Measurements from ENCODE around the gene MLLT10.

Gene MLLT10

GRCh38 chr10:21533467-21534279 is at the start of gene MLLT10:
TSS of gene MLLT10 (plus strand) at chr10:21534232. CDS start at chr10:21534645, 413 bp downstream.
- DNase-seq, result peak; percentile 91
- in situ Hi-C loops (cut with MboI; ENCODE audit: low pct_unique_long_range_greater_than_20kb, low sequenced_read_pairs), result no loop called here

- no peak for DNase-seq
- in situ Hi-C loops (cut with MboI; ENCODE audit: low pct_unique_long_range_greater_than_20kb, low sequenced_read_pairs), result loop anchor here (25.0 kb wide), 1 partner anchor 200 kb away; no protein-coding TSS in a partner anchor
Observed at GRCh38 chr10:21487416-21488180, 46.4 kb upstream of the MLLT10 start.

- in situ Hi-C loops (cut with MboI; ENCODE audit: low pct_unique_long_range_greater_than_20kb, low sequenced_read_pairs), result loop anchor here (25.0 kb wide), 1 partner anchor 201 kb away; no protein-coding TSS in a partner anchor
- no peak for DNase-seq
Observed at GRCh38 chr10:21488246-21488956, 45.6 kb upstream of the MLLT10 start.

DNA sequence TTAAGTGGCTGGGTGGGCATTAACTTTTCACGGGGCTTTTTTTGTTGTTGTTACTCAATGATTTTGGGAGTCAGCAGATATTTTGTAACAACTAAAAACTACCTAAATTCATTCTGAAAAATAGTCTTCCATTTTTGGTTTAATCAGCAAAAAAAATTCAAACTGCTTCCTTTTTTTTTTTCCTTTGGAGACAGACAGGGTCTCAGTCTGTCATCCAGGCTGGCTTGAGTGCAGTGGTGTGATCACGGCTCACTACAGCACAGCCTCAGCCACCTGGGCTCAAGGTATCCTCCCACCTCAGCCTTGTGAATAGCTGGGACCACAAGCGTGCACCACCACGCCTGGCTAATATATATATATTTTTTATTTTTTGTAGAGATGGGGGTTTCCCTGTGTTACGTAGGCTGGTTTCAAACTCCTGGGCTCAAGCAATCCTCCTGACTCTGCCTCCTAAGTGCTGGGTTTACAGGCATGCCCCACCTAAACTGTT is 45.0 kb upstream of the MLLT10 start:
- DNase-seq, result no peak
- in situ Hi-C loops (cut with MboI; ENCODE audit: low pct_unique_long_range_greater_than_20kb, low sequenced_read_pairs), result loop anchor here (25.0 kb wide), 1 partner anchor 202 kb away; no protein-coding TSS in a partner anchor

DNA sequence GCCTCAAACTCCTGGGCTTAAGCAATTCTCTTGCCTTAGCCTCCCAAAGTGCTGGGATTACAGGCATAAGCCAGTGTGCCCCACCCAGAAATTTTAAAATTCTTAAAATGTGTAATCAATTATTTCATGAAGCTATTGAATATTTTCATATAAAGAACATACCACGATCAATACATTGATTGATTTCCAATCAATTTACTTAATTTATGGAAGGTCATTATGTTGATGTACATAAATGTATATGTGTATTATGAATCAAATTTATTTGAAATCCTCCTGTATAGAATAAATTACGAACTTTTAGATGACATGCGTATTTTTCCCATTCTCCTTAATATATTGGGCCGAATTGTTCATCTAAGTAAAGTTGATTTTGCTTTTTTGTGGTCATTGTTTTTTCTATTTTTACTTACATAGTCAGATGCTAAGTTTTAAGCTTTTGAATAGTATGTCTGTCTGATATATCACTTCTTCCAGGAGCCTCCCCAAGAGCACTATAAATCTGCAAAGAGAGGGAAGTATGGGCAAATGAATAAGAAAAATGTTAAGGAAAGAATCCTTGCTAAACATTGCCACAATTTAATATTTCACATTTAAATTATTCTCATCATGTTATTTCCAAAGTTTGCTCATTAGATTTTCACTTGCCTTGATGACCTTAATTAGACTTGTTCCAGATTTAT is 43.9 kb upstream of the MLLT10 start:
- in situ Hi-C loops (cut with MboI; ENCODE audit: low pct_unique_long_range_greater_than_20kb, low sequenced_read_pairs), result loop anchor here (25.0 kb wide), 1 partner anchor 203 kb away; no protein-coding TSS in a partner anchor
- no peak for DNase-seq

DNA sequence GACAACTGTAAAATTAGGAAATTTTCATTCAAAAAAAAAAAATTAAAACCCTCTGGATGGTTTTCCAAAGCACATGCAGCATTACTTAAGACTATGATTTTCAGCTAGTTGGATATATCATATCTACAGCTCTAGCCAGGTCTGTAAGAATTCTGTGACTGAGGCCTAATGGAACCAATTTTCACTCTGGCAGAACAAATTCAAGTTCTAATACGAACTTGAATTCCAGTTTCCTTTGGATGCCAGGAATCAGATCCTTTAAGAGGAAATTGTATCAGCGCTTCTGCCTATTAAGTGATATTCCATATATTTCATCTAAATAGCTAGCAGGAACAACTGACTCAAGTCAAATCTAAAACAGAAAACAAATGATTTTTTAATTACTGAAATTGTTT is 43.3 kb upstream of the MLLT10 start:
- DNase-seq, result no peak
- in situ Hi-C loops (cut with MboI; ENCODE audit: low pct_unique_long_range_greater_than_20kb, low sequenced_read_pairs), result loop anchor here (25.0 kb wide), 1 partner anchor 203 kb away; no protein-coding TSS in a partner anchor

DNA sequence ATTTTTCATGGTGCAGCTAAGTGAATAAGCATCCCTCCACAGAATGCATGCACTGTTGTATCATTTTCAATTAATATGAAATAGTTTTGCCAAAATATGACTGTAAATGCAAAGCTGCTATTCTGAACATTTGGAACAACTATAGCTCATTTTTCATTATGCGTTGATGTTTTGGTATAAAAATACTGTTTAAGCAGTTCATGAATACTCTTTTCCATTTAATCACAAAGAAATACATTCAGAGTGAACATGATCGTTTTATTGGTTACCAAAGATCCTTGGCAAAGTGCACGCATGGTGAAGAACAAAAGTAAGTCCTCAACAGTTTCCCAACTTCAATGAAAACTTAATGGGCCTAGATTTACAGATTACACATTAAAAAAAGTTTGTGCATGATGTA is 41.6 kb upstream of the MLLT10 start:
- in situ Hi-C loops (cut with MboI; ENCODE audit: low pct_unique_long_range_greater_than_20kb, low sequenced_read_pairs), result loop anchor here (25.0 kb wide), 1 partner anchor 205 kb away; no protein-coding TSS in a partner anchor
- no peak for DNase-seq

DNA sequence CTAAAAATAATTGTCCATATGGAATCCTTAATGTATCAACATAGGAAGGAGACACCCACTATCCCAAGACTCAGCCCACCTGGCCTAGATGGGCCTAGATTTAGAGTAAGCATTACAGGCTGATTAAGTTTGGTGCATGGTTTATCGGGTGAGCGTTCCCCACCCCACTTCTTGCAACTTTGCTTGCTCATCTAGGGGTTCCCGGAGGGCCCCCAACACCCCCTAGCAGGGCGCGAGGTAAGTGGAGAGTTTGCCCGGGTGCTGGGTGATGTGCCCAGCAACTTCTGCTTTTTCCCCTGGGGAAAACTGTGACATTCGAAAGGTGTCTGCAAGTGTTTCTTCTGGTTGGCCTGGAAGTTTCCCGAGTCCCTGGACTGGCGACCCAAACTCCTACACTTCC is 40.2 kb upstream of the MLLT10 start:
- in situ Hi-C loops (cut with MboI; ENCODE audit: low pct_unique_long_range_greater_than_20kb, low sequenced_read_pairs), result loop anchor here (25.0 kb wide), 1 partner anchor 206 kb away; no protein-coding TSS in a partner anchor
- peak; percentile 48 for DNase-seq

- in situ Hi-C loops (cut with MboI; ENCODE audit: low pct_unique_long_range_greater_than_20kb, low sequenced_read_pairs), result loop anchor here (25.0 kb wide), 1 partner anchor 207 kb away; no protein-coding TSS in a partner anchor
- peak; percentile 63 for DNase-seq
Observed at GRCh38 chr10:21494191-21495001, 39.6 kb upstream of the MLLT10 start.

GRCh38 chr10:21495002-21495751 is 38.9 kb upstream of the MLLT10 start:
- no peak for DNase-seq
- in situ Hi-C loops (cut with MboI; ENCODE audit: low pct_unique_long_range_greater_than_20kb, low sequenced_read_pairs), result loop anchor here (25.0 kb wide), 1 partner anchor 208 kb away; no protein-coding TSS in a partner anchor

DNA sequence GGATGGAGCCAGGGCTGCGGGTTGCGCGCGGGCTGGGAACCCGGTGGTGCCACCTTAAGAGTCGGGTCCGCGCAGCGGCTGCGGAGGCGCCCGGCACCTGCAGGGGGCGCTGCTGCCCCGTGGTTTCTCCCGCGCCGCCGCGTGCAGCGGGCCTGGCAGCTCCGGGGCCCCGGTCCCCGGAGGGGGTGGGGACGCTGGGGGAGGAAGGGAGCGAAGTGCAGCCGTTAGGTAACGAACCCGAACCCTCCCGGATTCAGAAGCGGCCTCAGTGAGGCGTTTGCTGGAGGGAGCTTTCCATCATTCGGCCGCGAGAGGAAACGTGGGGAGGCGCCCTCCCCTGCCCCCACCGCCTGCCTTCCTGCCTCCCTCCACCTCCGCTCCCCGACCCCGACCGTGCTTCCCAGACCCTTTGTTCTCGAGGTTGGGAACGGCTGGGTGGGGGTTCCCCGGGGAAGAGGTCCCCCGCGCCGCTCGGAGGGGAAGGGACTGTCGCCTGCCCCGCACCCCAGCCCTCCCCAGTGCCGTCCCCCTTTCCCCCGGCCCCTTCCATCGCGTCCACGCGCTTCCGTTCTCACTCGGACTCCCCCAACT is 38.2 kb upstream of the MLLT10 start:
- in situ Hi-C loops (cut with MboI; ENCODE audit: low pct_unique_long_range_greater_than_20kb, low sequenced_read_pairs), result loop anchor here (25.0 kb wide), 1 partner anchor 209 kb away; no protein-coding TSS in a partner anchor
- peak; percentile 93 for DNase-seq

- DNase-seq, result peak; percentile 69
- in situ Hi-C loops (cut with MboI; ENCODE audit: low pct_unique_long_range_greater_than_20kb, low sequenced_read_pairs), result loop anchor here (25.0 kb wide), 1 partner anchor 209 kb away; no protein-coding TSS in a partner anchor
Observed at GRCh38 chr10:21496343-21497176, 37.5 kb upstream of the MLLT10 start.

DNA sequence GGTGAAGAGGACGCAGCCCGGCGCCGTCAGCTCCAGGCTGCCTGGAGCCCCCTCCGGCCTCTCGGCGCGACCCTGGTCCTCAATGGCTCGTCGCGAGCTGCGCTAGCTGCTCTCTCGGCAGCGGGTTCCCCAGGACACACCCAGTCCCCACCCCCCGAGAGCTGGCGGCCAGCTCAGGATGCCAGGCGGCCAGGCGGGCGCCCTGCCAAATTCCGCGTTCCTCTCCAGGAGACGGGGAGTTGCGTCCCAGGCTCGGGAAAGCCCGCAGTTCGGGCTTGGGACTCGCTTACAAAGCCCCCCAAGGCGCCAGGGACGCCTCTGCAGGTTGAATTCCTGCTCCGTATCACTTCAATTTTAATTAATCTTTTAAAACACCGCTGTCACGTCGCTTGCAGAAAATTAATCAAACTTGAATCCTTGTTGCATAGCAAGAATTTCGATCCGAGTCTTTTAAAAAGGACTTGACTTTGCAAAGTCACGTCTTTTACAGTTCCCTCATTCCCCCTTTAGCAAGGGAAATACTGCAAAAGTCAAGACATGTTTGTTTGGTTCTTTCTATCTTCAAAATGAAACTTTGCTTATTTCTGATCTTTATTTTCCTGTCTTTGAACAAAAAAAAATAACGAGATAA is 36.7 kb upstream of the MLLT10 start:
- DNase-seq, result peak; percentile 75
- in situ Hi-C loops (cut with MboI; ENCODE audit: low pct_unique_long_range_greater_than_20kb, low sequenced_read_pairs), result loop anchor here (25.0 kb wide), 1 partner anchor 210 kb away; no protein-coding TSS in a partner anchor

DNA sequence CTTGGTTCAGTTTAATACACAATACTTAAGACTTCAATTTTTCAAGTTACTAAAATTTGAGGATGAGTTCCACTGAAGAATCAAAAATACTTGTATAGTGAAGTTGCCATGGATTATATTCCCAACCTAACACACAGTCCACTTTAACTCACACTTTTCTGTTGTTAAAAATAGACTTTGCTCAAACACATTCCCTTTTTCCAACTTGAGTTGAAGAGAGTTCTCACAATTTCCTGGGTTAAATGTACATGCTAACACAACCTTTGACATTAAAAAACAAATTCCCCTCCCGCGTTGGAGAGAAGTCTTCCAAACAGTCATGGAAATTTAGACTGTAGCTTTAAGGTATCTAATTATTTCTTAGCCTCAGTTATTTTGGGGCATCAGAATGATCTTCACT is 35.7 kb upstream of the MLLT10 start:
- DNase-seq, result no peak
- in situ Hi-C loops (cut with MboI; ENCODE audit: low pct_unique_long_range_greater_than_20kb, low sequenced_read_pairs), result loop anchor here (25.0 kb wide), 1 partner anchor 211 kb away; no protein-coding TSS in a partner anchor

DNA sequence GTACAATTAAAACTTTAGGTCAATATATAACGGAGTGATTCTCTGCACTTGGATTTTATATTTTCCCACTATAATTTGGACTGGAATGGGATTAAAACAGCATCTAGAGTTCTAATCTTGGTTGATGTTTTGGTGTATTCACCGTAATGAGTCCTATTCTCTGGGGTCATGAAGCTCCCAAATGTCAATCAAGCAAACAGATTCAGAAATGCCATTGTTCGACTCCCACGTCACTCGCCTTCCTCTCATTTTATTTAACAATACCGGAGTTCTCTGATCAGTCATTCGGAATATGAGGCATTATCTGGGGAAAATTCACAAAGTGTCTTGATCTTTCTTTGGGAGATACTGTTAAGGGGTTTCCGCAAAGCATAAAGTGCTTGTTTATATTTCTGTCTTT is 35.0 kb upstream of the MLLT10 start:
- no peak for DNase-seq
- in situ Hi-C loops (cut with MboI; ENCODE audit: low pct_unique_long_range_greater_than_20kb, low sequenced_read_pairs), result loop anchor here (25.0 kb wide), 1 partner anchor 212 kb away; no protein-coding TSS in a partner anchor
